ENCODE results near the gene RFPL3. TPM values are rescaled to one million over a fixed set of nuclear protein-coding genes. Genes with fewer than 3 reads are reported as not detected.

RFPL3 gene
- total RNA-seq, 1 experiment from 2014 or later = not detected

GRCh38 chr22:32385681-32386080, 28.0 kb downstream of the RFPL3 start:
- H3K4me1 ChIP-seq (ENCODE audit: insufficient read depth, low read length) = no peaks in the 10 kb centered on the region
- no peak overlapping the region for H2AFZ ChIP-seq (ENCODE audit: low read length)
- ChIA-PET CTCF (no interaction called here), POLR2A (ENCODE audit: unreplicated experiment) (no interaction called here)
- H3F3A ChIP-seq (ENCODE audit: low read length, unreplicated experiment) = no peaks in the 10 kb centered on the region
- H4K20me1 ChIP-seq (ENCODE audit: low read length) = no peaks in the 10 kb centered on the region
- H3K4me2 ChIP-seq (ENCODE audit: low read length) = no peak overlapping the region
- intact Hi-C loops (cut with micrococcal nuclease) = no loop called here
- H3K4me3 ChIP-seq (ENCODE audit: low read length) = no peak overlapping the region
- H3K27ac ChIP-seq (ENCODE audit: low read length) = no peak overlapping the region
- no peaks in the 10 kb centered on the region for H3K9me3 ChIP-seq (ENCODE audit: low read length)
- H3K36me3 ChIP-seq (ENCODE audit: low read depth, low read length) = peaks cover 14% of the 10 kb centered on the region
- no peak for DNase-seq
- H3K79me2 ChIP-seq (ENCODE audit: low read length) = no peaks in the 10 kb centered on the region
- no peaks in the 10 kb centered on the region for H3K9me2 ChIP-seq (replicated peaks; ENCODE audit: low read length)
- H3K9ac ChIP-seq (ENCODE audit: low read length) = no peak overlapping the region
- ATAC-seq = no peak
- no TSS peak for BruUV-seq (replicated peaks)
- TF ChIP-seq CTCF (conservative IDR thresholded peaks at IDR 0.05; ENCODE audit: low read depth, low read length) (no peak), EZH2phosphoT487 (IDR thresholded peaks at IDR 0.05; ENCODE audit: borderline replicate concordance, low read length) (no peak), EZH2 (IDR thresholded peaks at IDR 0.05; ENCODE audit: low read length, unreplicated experiment) (no peak)
- H3K27me3 ChIP-seq (ENCODE audit: low read length) = no peaks in the 10 kb centered on the region

GRCh38 chr22:32389685-32390084, 32.0 kb downstream of the RFPL3 start:
- intact Hi-C loops (cut with micrococcal nuclease) = no loop called here
- H4K20me1 ChIP-seq (ENCODE audit: low read length) = no peaks in the 10 kb centered on the region
- peaks cover 17% of the 10 kb centered on the region for H3K36me3 ChIP-seq (ENCODE audit: low read depth, low read length)
- BruUV-seq (replicated peaks) = no TSS peak
- TF ChIP-seq CTCF (conservative IDR thresholded peaks at IDR 0.05; ENCODE audit: low read depth, low read length) = peak; percentile 51
- no peak for TF ChIP-seq EZH2phosphoT487 (IDR thresholded peaks at IDR 0.05; ENCODE audit: borderline replicate concordance, low read length)
- TF ChIP-seq EZH2 (IDR thresholded peaks at IDR 0.05; ENCODE audit: low read length, unreplicated experiment) = no peak
- no peak for DNase-seq
- no peak overlapping the region for H3K27ac ChIP-seq (ENCODE audit: low read length)
- no peak overlapping the region for H2AFZ ChIP-seq (ENCODE audit: low read length)
- H3K9me3 ChIP-seq (ENCODE audit: low read length) = no peaks in the 10 kb centered on the region
- H3F3A ChIP-seq (ENCODE audit: low read length, unreplicated experiment) = no peaks in the 10 kb centered on the region
- ChIA-PET POLR2A (ENCODE audit: unreplicated experiment) (no interaction called here), CTCF (no interaction called here)
- H3K4me1 ChIP-seq (ENCODE audit: insufficient read depth, low read length) = no peaks in the 10 kb centered on the region
- no peaks in the 10 kb centered on the region for H3K79me2 ChIP-seq (ENCODE audit: low read length)
- no peaks in the 10 kb centered on the region for H3K27me3 ChIP-seq (ENCODE audit: low read length)
- H3K4me2 ChIP-seq (ENCODE audit: low read length) = no peak overlapping the region
- no peak overlapping the region for H3K4me3 ChIP-seq (ENCODE audit: low read length)
- no peaks in the 10 kb centered on the region for H3K9me2 ChIP-seq (replicated peaks; ENCODE audit: low read length)
- no peak overlapping the region for H3K9ac ChIP-seq (ENCODE audit: low read length)
- ATAC-seq = no peak

- Histone ChIP-seq H3K4me1 (ENCODE audit: insufficient read depth, low read length) (no peaks in the 10 kb centered on the region), H3K79me2 (ENCODE audit: low read length) (no peaks in the 10 kb centered on the region), H3K9ac (ENCODE audit: low read length) (no peak overlapping the region), H3K4me3 (ENCODE audit: low read length) (no peak overlapping the region), H3K9me2 (replicated peaks; ENCODE audit: low read length) (no peaks in the 10 kb centered on the region), H3K9me3 (ENCODE audit: low read length) (no peaks in the 10 kb centered on the region), H3K27ac (ENCODE audit: low read length) (no peak overlapping the region), H3K27me3 (ENCODE audit: low read length) (no peaks in the 10 kb centered on the region), H2AFZ (ENCODE audit: low read length) (no peak overlapping the region), H3K4me2 (ENCODE audit: low read length) (no peak overlapping the region), H4K20me1 (ENCODE audit: low read length) (no peaks in the 10 kb centered on the region), H3F3A (ENCODE audit: low read length, unreplicated experiment) (no peaks in the 10 kb centered on the region), H3K36me3 (ENCODE audit: low read depth, low read length) (peaks cover 29% of the 10 kb centered on the region)
- ChIA-PET POLR2A (ENCODE audit: unreplicated experiment) (no interaction called here), CTCF (no interaction called here)
- TF ChIP-seq CTCF (conservative IDR thresholded peaks at IDR 0.05; ENCODE audit: low read depth, low read length) = no peak
- TF ChIP-seq EZH2phosphoT487 (IDR thresholded peaks at IDR 0.05; ENCODE audit: borderline replicate concordance, low read length) = no peak
- TF ChIP-seq EZH2 (IDR thresholded peaks at IDR 0.05; ENCODE audit: low read length, unreplicated experiment) = no peak
- intact Hi-C loops (cut with micrococcal nuclease) = no loop called here
- ATAC-seq (no peak), DNase-seq (no peak)
- BruUV-seq (replicated peaks) = no TSS peak
These were observed 37.4 kb downstream of the RFPL3 start for GRCh38 chr22:32395107-32395506.
